B cell (primary cell): Measurements from ENCODE around the gene TVP23C.
"Not testable (repeated sequence)": the region's sequence is repeated elsewhere in the genome, so short reads cannot be mapped to it uniquely, and the experiment has no call there.

Experiments used
- EZH2 ChIP-seq: IDR thresholded peaks from 2 replicates; pipeline ENCODE4 v1.6.1; 2012; ENCODE audit warnings: borderline replicate concordance, low read depth, mild to moderate bottlenecking, moderate library complexity, low read length; ENCODE audit not compliant: insufficient read depth, poor library complexity, severe bottlenecking
- TF ChIP-seq, protein P1 (sequence below): fragments of 200-600 bp; IDR thresholded peaks from one replicate; pipeline ENCODE4 v1.8.0; 2022; ENCODE audit warnings: antibody characterized with exemption, mild to moderate bottlenecking

DNA sequence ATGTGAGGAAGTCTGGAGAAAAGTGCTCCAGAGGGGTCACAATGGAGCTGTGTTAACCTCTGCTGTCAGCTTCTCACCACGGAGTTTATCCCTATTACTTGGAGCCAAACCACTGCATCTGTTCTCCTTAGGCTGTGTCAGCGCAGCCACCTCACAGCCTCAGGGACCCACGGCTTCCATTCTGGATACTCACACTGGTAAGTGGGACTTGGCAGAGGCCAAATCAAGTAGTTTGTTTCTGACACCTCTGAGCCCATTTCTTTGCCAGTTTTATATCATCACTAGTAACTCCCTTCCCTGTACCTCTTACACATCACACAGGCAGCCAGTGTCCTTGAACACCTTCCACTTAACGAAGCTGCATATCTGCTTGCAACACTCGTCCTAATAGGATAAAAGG, 11.4 kb upstream of the TVP23C start:
- TF ChIP-seq, protein P1, sequence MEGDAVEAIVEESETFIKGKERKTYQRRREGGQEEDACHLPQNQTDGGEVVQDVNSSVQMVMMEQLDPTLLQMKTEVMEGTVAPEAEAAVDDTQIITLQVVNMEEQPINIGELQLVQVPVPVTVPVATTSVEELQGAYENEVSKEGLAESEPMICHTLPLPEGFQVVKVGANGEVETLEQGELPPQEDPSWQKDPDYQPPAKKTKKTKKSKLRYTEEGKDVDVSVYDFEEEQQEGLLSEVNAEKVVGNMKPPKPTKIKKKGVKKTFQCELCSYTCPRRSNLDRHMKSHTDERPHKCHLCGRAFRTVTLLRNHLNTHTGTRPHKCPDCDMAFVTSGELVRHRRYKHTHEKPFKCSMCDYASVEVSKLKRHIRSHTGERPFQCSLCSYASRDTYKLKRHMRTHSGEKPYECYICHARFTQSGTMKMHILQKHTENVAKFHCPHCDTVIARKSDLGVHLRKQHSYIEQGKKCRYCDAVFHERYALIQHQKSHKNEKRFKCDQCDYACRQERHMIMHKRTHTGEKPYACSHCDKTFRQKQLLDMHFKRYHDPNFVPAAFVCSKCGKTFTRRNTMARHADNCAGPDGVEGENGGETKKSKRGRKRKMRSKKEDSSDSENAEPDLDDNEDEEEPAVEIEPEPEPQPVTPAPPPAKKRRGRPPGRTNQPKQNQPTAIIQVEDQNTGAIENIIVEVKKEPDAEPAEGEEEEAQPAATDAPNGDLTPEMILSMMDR = not testable (repeated sequence)
- not testable (repeated sequence) for TF ChIP-seq EZH2
